KG1 (cell line): ENCODE data around the gene NUDT16L1.
"Not testable (repeated sequence)": the region's sequence is repeated elsewhere in the genome, so short reads cannot be mapped to it uniquely, and the experiment has no call there.

ENCODE experiments used
- DNase-seq: peaks from one replicate; lab custom pipeline; 2025; lab: John Stamatoyannopoulos, UW

NUDT16L1 gene

GRCh38 chr16:4723071-4723767 lies 29.9 kb downstream of the NUDT16L1 start:
- no peak for DNase-seq

GRCh38 chr16:4724661-4725270 lies 31.4 kb downstream of the NUDT16L1 start:
- no peak for DNase-seq

- no peak for DNase-seq
Observed at GRCh38 chr16:4726616-4727015, 33.3 kb downstream of the NUDT16L1 start.

- no peak for DNase-seq
Observed at GRCh38 chr16:4728676-4729075, 35.3 kb downstream of the NUDT16L1 start.

GRCh38 chr16:4729876-4730275 lies 36.5 kb downstream of the NUDT16L1 start:
- no peak for DNase-seq

- DNase-seq, result no peak
Observed at GRCh38 chr16:4733211-4733742, 39.9 kb downstream of the NUDT16L1 start.

GRCh38 chr16:4733747-4734062 lies 40.3 kb downstream of the NUDT16L1 start:
- DNase-seq, result no peak

- peak; percentile 57 for DNase-seq
Observed at GRCh38 chr16:4734063-4734729, 40.8 kb downstream of the NUDT16L1 start, which contains the start of the genes ANKS3 and DNAAF8. TSS of gene ANKS3 (minus strand) at chr16:4734271. CDS start at chr16:4730149, 4,122 bp downstream. TSS of gene DNAAF8 (plus strand) at chr16:4734537. CDS start at chr16:4736515, 1,978 bp downstream.

- DNase-seq, result peak; percentile 58
Observed at GRCh38 chr16:4734730-4735535, 41.6 kb downstream of the NUDT16L1 start.

GRCh38 chr16:4736546-4736945 lies 43.2 kb downstream of the NUDT16L1 start:
- DNase-seq, result no peak

GRCh38 chr16:4737545-4737944 lies 44.2 kb downstream of the NUDT16L1 start:
- no peak for DNase-seq

GRCh38 chr16:4738370-4738769 lies 45.0 kb downstream of the NUDT16L1 start:
- not testable (repeated sequence) for DNase-seq

GRCh38 chr16:4743226-4743878 lies 50.0 kb downstream of the NUDT16L1 start:
- no peak for DNase-seq

- no peak for DNase-seq
Observed at GRCh38 chr16:4744555-4745273, 51.4 kb downstream of the NUDT16L1 start.

GRCh38 chr16:4745274-4745569 lies 51.9 kb downstream of the NUDT16L1 start:
- no peak for DNase-seq
